ENCODE results near the gene TEKT3.

DNA sequence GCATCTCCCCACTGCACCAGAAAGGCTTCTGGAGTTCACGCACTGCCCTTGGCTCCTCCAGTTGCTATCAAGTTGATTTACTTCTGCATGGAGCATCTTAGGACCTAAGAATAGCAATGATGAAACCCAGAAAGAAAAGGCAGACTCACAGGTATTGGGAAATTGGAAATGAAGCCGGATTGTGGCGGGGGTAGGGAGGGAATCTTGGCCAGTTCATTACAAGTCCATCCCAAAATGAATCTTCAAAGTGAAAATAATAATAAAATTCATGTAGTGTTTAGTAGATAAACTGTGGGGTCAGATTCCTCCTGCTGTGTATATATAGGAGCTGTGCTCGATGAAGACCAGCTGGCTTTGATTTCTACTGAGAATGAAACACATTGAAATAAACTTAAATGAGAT is 33.7 kb downstream of the TEKT3 start:
- TF ChIP-seq CTCF (tag by site-specific recombination; IDR thresholded peaks at IDR 0.05) (no peak), ZBTB49 (tag by site-specific recombination; IDR thresholded peaks at IDR 0.05; ENCODE audit: low read depth) (no peak), AEBP2 (tag by site-specific recombination; IDR thresholded peaks at IDR 0.05; ENCODE audit: borderline replicate concordance) (no peak), ZNF510 (tag by site-specific recombination; IDR thresholded peaks at IDR 0.05; ENCODE audit: insufficient replicate concordance) (no peak), MZF1 (tag by site-specific recombination; IDR thresholded peaks at IDR 0.05; ENCODE audit: borderline replicate concordance) (no peak), ZNF561 (tag by site-specific recombination; IDR thresholded peaks at IDR 0.05; ENCODE audit: borderline replicate concordance) (no peak), KLF10 (tag by site-specific recombination; IDR thresholded peaks at IDR 0.05) (no peak), ZNF274 (IDR thresholded peaks at IDR 0.05; ENCODE audit: low read length) (no peak), ZNF274 (tag by site-specific recombination; IDR thresholded peaks at IDR 0.05; ENCODE audit: borderline replicate concordance) (no peak), ZNF24 (tag by site-specific recombination; IDR thresholded peaks at IDR 0.05) (no peak)
- TF ChIP-seq, protein P1, sequence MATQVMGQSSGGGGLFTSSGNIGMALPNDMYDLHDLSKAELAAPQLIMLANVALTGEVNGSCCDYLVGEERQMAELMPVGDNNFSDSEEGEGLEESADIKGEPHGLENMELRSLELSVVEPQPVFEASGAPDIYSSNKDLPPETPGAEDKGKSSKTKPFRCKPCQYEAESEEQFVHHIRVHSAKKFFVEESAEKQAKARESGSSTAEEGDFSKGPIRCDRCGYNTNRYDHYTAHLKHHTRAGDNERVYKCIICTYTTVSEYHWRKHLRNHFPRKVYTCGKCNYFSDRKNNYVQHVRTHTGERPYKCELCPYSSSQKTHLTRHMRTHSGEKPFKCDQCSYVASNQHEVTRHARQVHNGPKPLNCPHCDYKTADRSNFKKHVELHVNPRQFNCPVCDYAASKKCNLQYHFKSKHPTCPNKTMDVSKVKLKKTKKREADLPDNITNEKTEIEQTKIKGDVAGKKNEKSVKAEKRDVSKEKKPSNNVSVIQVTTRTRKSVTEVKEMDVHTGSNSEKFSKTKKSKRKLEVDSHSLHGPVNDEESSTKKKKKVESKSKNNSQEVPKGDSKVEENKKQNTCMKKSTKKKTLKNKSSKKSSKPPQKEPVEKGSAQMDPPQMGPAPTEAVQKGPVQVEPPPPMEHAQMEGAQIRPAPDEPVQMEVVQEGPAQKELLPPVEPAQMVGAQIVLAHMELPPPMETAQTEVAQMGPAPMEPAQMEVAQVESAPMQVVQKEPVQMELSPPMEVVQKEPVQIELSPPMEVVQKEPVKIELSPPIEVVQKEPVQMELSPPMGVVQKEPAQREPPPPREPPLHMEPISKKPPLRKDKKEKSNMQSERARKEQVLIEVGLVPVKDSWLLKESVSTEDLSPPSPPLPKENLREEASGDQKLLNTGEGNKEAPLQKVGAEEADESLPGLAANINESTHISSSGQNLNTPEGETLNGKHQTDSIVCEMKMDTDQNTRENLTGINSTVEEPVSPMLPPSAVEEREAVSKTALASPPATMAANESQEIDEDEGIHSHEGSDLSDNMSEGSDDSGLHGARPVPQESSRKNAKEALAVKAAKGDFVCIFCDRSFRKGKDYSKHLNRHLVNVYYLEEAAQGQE (tag by site-specific recombination; IDR thresholded peaks at IDR 0.05), result no peak
